GM04503 (cell line): ENCODE measurements around the gene SLC10A2.
"Not testable (repeated sequence)": the region's sequence is repeated elsewhere in the genome, so short reads cannot be mapped to it uniquely, and the experiment has no call there.

Experiments
- DNase-seq: peaks from one replicate; pipeline ENCODE4 v3.0.0-alpha.2; 2012; ENCODE audit warnings: low read depth

The SLC10A2 gene, protein sequence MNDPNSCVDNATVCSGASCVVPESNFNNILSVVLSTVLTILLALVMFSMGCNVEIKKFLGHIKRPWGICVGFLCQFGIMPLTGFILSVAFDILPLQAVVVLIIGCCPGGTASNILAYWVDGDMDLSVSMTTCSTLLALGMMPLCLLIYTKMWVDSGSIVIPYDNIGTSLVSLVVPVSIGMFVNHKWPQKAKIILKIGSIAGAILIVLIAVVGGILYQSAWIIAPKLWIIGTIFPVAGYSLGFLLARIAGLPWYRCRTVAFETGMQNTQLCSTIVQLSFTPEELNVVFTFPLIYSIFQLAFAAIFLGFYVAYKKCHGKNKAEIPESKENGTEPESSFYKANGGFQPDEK

DNA sequence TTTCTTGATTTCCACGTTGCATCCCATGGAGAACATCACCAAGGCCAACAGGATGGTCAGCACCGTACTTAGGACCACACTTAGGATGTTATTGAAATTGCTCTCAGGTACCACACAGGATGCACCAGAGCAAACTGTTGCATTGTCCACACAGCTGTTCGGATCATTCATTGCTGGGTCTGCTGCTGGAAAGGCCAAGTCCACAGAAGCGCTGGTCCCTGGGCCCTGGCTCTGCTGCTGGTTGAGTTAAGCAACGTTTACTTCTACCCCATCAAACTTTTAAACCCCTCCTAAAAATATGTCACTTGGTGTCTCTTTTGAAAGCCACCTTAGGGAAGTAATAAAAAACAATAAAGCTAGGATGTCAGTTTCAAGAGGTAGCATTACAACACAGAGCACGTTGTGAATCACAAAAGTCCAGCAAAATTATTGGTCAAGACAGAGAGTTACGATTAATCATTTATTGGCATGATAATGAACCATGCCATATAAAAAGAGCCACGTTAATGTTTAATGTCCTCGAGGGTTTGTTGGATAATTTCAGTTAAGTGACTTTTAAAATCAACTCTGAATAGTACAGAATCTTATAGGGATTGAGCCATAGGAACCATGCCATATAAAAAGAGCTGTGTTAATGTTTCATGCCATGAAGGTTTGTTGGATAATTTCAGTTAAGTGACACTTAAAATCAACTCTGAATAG, at the start of gene SLC10A2:
Gene SLC10A2 (minus strand): TSS at position 339 of the 702 bp plus-strand sequence. CDS start 168 bp downstream, at position 171.
- DNase-seq, result no peak

DNA sequence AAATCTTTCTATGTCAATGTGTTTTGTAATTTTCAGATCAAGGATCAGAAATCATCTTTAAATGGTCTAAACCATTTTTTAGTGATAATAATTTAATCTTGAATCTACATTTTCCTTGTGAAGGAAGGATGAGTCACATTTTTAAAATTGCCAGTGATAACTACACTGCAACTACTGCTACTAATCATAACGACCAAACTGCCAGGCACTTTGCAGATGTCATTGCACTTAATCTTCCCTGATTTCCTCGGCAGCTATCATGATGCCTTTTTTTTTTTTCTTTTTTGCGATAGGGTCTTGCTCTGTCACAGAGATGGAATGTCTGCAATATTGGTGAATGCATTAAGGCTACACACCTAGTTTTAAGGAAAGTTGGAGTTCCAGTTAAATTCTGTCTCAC, 41.4 kb upstream of the SLC10A2 start:
- DNase-seq, result no peak

DNA sequence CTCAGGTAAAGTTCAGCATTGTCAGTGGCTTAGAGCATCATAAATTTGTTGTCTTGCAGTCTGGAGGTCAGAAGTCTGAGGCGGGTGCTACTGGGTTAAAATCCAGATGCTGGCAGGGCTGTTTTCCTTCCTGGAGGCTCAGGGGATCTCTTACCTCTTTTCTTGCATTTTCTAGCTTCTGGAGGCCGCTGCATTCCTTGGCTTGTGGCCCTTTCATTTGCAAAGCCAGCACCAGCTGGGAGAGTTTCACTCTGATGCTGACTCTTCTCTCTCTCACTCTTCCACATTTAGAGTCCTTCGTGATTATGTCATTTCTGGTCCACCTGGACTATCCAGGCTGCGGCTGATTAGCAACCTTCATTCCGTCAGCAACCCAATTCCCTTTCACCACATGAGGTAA, 38.1 kb upstream of the SLC10A2 start:
- DNase-seq, result no peak

DNA sequence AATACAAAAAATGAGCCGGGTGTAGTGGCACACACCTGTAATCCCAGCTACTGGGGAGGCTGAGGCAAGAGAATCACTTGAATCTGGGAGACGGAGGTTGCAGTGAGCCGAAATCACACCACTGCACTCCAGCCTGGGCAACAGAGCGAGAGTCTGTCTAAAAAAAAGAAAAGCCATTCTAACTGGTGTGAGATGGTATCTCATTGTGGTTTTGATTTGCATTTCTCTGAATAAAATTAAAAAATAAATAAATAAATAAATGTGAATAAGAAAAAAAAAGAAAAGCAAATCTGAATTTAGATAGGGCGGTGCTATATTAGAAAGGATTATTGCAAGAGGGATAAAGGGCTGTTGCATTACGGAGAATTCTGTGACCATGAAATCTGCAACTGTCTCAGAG, 37.2 kb upstream of the SLC10A2 start:
- not testable (repeated sequence) for DNase-seq

DNA sequence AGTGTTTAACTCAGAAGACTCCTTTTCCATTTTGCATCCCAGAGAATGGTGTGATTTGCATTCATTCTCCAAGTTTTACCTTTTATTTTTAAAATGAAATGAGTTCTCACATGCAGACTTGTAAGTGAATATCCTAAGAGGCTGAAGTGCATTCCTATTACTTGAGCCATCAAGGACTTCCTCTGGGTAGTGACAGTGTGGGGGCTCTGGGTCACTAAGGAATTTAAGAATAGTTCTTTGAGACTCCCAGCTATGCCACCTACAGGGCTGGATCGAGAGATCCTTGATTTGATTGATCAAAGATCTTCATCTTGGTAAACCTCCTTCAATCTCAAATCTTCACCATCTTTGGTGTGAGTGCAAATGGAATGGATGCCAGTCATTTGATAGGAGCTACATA, 36.3 kb upstream of the SLC10A2 start:
- no peak for DNase-seq

DNA sequence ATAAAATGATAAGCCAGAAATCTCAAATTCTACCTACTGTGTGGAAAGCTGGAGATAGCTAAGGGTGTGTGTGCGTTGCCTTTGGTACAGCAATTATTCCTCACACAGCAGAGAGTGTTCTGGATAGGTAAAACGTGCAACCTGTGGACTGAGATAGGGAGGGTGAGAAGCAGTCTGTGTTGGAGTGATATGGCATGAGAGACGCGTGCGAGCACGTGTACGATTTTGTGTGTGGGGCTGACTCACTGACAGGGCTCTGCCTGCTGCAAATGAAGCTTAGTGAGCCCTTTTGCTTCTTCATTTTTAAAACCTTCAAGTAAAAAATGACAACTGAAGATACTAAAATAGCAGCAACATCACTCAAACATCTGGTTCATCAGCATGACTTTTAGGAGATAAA, 35.7 kb upstream of the SLC10A2 start:
- DNase-seq, result no peak

DNA sequence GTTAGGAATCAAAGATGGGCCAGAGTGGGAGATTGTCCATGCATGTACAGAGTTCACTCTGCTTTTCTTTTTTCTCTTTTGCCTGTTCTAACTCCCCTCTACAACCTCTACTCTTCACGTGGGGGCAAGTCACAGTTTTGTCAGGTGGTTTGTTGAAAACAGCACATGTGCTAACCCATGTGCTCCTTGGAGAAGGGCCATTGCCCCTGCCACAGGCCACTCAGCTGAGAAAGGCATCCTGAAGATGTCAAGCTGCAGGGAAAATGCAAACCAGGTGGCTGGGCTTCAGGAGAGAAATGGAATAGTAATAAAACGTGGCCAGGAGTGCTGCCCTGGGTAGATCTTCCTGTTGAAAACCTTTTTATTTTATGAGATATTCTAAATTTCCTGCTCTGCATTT, 35.3 kb upstream of the SLC10A2 start:
- DNase-seq, result no peak

DNA sequence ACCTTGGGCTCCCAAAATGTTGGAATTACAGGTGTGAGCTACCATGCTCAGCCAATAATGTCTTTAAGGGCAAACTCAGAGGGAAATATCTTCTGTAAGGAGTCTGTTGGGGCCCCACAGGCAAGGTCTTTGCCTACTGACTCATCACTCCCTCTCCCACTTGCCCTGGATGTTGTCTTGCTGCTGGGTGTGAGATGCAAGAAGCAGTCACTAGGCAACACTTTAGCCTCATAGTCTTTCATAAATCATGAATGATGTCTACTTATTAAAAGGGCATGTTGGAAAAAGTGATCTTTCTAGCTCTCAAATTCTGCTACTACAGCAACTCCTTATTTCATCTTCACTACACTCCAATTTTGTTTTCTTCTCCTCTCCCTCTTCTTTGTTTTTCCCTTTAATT, 34.6 kb upstream of the SLC10A2 start:
- no peak for DNase-seq

DNA sequence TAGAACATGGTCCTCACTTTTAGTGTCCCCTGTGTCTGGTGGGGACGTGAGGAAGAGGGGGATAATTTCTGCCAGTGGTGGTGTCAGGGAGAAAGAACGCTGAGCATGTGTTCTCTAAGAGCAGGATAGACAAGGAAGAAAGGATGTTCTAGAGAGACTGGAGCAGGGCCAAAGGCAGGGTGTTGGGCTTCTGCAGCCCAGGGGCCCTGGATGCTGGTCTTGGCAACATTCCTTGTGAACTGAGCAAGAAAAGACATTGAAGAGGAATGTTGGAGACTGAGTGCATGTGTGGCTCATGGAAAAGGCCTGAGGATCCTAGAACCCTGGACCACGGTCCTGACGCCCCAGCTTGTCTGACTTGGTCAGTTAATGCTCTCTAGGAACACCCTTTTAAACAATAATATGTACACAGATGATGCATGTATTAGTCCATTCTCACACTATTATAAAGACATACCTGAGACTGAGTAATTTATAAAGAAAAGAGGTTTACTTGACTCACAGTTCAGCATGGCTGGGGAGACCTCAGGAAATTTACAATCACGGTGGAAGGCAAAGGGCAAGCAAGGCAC, 33.6 kb upstream of the SLC10A2 start:
- DNase-seq, result no peak

DNA sequence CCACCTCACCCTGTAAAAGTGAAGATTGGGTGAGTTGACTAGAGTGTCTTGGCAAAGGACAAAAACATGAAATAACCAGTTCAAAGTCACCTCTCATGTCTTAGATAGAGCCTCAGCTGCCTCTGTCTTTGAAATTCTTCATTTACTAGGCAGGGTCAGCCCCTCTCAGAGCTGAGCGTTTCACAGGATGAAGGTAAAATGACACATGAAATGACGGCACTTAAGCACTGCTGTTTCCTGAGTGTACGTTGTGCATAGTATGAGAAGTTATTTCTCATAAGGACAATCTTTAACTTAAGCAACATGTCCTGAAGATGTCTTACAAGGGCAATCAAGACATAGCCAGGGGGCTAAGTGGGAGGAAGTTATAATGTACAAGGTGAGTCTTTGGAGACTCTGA, 32.3 kb upstream of the SLC10A2 start:
- no peak for DNase-seq

DNA sequence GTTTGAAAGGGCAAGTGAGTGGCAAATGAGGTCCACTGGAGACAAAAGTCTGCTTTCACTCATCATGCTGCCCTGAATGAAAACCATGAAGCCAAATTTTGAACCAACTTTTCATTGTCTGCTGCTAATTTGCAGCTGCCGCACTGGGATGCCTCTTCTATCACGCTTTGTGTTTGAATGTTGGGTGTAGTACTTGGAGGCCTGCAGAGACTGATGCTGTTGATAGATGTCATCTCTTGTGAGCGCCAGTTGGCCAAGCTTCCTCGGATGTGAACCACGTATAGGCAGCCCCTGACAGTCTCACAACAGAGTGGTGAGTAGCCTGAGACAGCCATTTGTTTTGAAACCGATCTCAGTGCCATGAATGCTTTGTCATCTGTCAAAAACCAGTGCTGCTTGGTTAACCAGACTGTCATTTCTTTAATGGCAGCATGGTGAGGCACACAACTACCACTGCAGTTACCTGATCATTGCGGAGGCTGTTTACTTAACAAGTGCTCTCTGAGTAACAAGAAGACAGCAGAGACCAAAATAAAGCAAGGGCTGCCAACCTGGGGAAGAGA, 31.2 kb upstream of the SLC10A2 start:
- no peak for DNase-seq

DNA sequence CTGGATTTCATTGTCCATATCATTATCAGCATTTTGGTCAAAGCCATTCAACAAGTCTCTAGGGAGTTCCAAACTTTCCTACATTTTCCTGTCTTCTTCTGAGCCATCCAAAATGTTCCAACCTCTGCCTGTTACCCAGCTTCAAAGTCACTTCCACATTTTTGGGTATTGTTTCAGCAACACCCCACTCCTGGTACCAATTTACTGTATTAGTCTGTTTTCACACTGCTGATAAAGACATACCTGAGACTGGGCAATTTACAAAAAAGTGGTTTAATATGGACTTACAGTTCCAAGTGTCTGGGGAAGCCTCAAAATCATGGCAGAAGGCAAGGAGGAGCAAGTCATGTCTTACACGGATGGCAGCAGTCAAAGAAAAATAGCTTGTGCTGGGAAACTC, 27.4 kb upstream of the SLC10A2 start:
- not testable (repeated sequence) for DNase-seq

DNA sequence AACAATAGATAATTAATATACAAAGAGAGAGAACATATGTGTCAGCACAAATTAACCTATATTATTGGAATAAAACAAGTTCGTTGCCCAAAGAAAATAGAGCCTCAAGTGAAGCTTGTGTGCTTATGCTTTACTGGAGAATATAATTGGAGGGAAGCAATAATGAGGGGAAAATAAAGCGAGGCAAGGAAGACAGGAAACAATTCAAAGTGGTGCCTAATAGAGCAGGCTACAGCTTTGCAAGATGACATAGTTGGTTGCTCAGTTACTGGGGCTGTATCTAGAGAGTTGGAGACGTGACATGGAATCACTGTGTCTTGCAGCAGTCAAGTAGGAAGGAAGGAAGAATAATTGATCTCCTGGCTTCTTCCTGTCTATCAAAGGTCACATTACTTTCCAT, 21.1 kb upstream of the SLC10A2 start:
- no peak for DNase-seq

DNA sequence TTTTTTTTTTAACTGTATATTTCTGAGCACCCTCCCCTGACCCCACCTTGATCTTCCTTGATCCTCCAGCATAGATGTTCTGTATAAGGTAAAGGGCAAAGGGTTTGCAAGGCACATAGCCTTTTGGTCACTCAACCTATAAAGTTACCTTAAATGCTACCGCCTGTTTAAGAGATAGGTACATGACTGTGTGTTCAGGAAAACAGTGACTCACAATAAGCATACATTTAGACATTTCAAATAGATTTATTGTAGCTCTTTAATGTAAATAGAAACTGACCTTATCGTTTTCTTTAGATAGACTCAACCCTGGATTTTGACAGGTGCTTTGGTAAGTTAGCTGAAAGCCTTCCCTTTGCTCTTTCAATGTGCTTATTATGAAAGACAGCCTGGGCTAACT, 15.2 kb upstream of the SLC10A2 start:
- DNase-seq, result no peak

DNA sequence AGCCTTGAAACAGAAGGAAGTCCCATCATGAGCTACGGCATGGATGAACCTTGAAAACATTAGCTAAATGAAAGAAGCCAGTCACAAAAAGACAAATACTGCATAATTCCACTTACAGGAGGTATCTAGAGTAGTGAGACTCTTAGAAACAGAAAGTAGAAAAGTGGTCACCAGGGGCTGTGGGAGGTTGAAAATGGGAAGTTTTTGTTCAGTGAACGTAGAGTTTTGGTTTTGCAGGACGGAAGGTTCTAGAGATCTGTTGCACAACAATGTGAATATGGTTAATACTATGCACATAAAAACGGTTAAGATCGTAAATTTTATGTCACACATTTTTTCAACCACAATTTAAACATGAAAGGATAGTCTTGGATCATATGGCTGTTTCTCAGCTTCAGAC, 11.9 kb upstream of the SLC10A2 start:
- no peak for DNase-seq

DNA sequence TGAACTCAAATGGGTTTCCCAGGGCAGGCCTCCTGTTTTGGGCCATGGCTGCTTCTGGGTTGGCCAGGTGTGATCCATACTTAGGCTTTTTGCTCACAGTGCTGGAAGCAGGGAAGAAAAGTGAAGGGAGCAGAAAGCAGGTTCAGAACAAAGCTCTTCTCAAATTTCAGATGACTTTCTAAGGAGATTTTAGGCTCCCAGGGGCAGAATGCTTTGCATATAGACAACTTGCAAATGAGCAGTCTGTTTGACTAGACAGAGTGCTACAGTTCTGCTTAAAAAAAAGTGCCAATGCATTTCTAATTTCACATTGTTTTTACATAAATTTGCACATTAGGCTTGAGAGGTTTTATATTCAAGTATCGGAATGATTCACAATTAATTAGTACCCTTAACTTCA, 2.6 kb upstream of the SLC10A2 start:
- DNase-seq, result no peak

DNA sequence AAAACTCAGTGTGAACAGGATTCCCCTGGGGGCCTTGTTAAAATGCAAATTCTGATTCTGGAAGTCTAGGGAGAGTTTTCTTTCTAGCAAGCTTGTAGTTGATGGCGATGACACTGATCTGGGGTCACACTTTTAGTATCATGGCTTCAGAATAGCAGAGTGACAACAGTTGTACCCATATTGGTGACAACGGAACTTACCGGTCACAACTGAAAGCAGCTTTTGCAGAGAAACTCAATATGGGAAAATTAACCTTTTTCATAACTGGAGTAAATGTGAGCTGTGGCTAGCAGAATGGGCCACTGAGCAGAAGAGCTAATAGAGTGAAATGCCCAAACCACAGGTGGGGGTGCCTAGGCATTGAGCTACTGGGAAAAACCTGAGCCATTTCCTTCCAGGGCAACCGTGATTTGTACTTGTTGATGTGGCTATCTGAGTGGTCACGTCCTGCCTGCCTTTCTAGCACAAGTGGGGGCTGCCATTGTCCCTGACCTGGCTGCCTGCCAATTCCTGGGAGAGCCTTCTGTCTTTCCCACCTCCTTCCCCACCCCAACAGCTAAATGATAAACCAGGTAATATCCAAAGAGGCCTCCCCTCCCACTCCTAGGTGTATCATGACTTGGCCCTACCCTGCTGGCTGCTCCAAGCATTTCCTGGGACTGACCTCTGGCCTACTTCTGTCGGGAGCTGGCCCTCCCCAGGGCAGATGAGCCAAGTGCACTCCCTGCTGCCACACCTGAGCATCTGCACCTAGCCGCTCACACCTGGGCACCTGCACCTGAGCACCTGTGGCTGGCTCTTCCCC, 1.7 kb upstream of the SLC10A2 start:
- DNase-seq, result no peak

DNA sequence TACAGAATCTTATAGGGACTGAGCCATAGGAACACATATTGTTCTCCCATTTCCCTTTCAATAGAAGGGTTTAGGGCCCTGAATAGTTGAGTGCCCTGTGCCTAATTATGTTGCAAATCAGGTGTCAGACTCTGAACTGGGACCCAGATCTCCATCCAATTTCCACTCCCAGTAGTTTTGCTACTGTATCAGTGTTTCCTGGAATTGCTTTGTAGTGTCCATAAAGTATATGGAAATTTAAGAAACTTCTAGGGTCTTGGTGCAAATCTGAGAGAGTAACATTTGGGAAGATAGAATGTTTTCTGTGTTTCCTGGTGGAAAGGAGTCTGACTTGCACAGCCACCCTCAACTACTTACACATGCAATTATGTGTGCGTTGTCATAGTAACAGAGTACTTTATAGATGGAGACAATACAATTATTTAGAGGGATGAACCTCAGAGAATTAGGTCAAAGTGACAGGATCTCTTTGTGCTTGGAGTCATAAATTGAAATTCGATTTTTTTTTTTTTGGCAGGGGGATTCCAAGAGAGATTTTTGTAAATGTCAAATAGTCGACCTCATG, 646 bp upstream of the SLC10A2 start:
- DNase-seq, result no peak

DNA sequence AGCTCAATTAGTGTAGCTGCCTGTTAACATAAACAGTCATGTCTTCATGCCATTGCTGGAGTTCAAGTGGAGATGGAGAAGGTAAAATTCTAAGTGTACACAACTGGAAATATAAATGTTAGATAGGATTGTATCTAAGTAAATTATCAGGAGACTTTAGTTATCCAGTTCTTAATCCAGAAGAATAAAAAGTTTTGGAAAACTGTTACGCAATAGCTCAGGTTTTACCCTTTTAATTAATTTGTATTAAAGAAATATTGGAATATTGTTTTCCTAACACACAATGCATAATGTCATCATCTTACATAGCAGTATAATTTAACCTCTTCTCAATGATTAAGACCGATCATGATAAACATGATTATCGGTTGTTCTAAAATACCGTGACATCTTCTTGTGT, 2.8 kb downstream of the SLC10A2 start:
- no peak for DNase-seq

DNA sequence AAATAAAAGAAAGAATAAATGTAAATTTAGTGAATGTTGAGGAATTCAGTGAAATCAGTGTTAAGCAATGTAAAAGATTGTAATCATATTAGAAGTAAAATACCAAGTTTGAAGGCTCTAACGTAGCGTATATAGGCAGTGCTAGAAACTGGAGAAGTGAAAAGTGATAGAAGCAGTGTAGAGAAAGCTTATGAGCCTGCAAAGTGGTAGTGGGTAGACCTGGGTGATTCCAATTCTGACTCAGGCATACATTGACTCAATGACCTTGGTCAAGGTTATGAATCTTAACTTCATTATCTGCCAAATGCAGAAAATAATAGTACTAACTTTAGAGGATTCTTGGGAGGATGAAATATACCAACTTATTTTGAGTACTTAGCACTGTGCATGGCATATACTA, 4.1 kb downstream of the SLC10A2 start:
- no peak for DNase-seq

DNA sequence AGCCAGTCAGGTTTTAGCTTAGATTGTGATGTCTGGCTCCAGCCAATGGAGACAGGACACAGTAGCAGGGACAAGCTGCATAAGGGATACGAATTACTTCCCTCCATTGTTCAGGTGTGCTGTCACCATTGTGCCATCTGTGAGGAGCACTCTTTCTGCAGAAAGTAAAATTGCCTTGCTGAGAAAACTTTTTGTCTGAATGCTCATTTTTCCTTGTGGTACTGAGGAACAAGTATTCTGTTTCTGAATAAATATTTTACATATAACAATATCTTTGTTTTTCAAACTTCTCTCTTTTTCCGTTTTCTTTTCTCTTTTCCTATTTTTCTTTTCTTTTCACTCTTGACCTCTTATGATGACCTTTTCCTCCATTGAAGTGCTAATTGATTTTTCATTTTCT, 10.2 kb downstream of the SLC10A2 start:
- DNase-seq, result no peak

DNA sequence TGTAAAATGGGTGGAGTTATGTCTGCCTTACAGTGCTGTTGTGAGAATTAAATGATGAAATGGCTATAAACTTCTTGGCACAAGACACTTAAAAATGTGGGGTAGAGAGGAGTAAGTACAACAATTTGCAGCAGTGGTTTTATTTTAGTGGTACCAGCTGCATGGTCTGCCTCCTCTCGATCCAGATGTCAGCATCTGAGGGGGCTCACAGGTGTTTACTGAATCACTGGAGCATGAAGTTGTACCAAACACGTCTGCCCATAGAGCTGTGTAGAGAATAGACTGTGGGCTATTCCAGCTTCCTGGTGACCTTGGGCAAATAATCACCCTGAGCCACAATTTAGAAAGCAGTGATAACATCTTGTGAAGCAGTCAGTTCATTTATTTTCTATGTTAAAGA, 11.1 kb downstream of the SLC10A2 start:
- no peak for DNase-seq
